Mucosa of gallbladder (tissue), 1 donor: Measurements from ENCODE around the gene MYO1D. TPM values are rescaled to one million over a fixed set of nuclear protein-coding genes. Genes with fewer than 3 reads are reported as not detected.

Experiments
- DNase-seq: peaks from one replicate; pipeline ENCODE4 v3.0.0-alpha.2; 2020; ENCODE audit warnings: low spot score
- total RNA-seq: library from RNA; stranded (reverse); gene quantifications from one replicate; pipeline ENCODE4 v1.2.1, GENCODE V29; 2021
- donor health status: DM: no; HTN: no; CAD: no.

The MYO1D gene
- total RNA-seq, 1 donor from 2014 or later, result 150 TPM

GRCh38 chr17:32504166-32504990, 372.5 kb downstream of the MYO1D start:
- no peak for DNase-seq

GRCh38 chr17:32503251-32504165, 373.4 kb downstream of the MYO1D start:
- no peak for DNase-seq

- no peak for DNase-seq
Observed at GRCh38 chr17:32502710-32503109, 374.2 kb downstream of the MYO1D start.

- no peak for DNase-seq
Observed at GRCh38 chr17:32502013-32502412, 374.9 kb downstream of the MYO1D start.

- DNase-seq, result no peak
Observed at GRCh38 chr17:32498391-32498790, 378.5 kb downstream of the MYO1D start.

- DNase-seq, result no peak
Observed at GRCh38 chr17:32497431-32498205, 379.3 kb downstream of the MYO1D start.

- no peak for DNase-seq
Observed at GRCh38 chr17:32496395-32497073, 380.4 kb downstream of the MYO1D start.

- DNase-seq, result no peak
Observed at GRCh38 chr17:32495359-32496231, 381.3 kb downstream of the MYO1D start.

GRCh38 chr17:32494621-32495358, 382.1 kb downstream of the MYO1D start:
- no peak for DNase-seq

GRCh38 chr17:32493976-32494513, 382.9 kb downstream of the MYO1D start:
- no peak for DNase-seq

GRCh38 chr17:32493571-32493970, 383.4 kb downstream of the MYO1D start:
- DNase-seq, result no peak

- DNase-seq, result no peak
Observed at GRCh38 chr17:32492648-32493289, 384.2 kb downstream of the MYO1D start.

- DNase-seq, result no peak
Observed at GRCh38 chr17:32492264-32492589, 384.7 kb downstream of the MYO1D start.

GRCh38 chr17:32491371-32492263, 385.3 kb downstream of the MYO1D start:
- no peak for DNase-seq

- no peak for DNase-seq
Observed at GRCh38 chr17:32490101-32490482, 386.8 kb downstream of the MYO1D start.

GRCh38 chr17:32489320-32490100, 387.4 kb downstream of the MYO1D start:
- DNase-seq, result no peak

GRCh38 chr17:32488604-32489180, 388.2 kb downstream of the MYO1D start:
- DNase-seq, result no peak
